IMR-90 (cell line): ENCODE results near the gene ST6GALNAC4. TPM values are rescaled to one million over a fixed set of nuclear protein-coding genes. Genes with fewer than 3 reads are reported as not detected.

ENCODE experiments used
- ATAC-seq: fragments of 200-7000 bp; cut with Tn5 transposase; 2 replicates; pipeline ENCODE4 v1.9.1; 2020; ENCODE audit warnings: low read depth, mild to moderate bottlenecking, moderate library complexity
- BruUV-seq: library from RNA; stranded (reverse); fragments of 400-500 nt; replicated peaks from 2 replicates; lab custom pipeline; 2021; lab: Mats Ljungman, UMichigan
- CTCF ChIA-PET: fragments of 300-600 bp; formaldehyde crosslinking; extraction: SDS; loops from one replicate; lab custom pipeline; 2021; ENCODE audit warnings: antibody characterized with exemption; lab: Yijun Ruan, JAX
- POLR2A ChIA-PET: fragments of 300-600 bp; sonication (Branson Sonifier 250); formaldehyde crosslinking; loops from one replicate; lab custom pipeline; 2022; ENCODE audit warnings: antibody characterized with exemption; ENCODE audit not compliant: unreplicated experiment; lab: Charles Lee
- DNase-seq: peaks from one replicate; pipeline ENCODE4 v3.0.0; 2013
- H2AFZ ChIP-seq: replicated peaks from 2 replicates; pipeline ENCODE3; 2013; ENCODE audit warnings: low read length, mild to moderate bottlenecking; ENCODE audit not compliant: poor library complexity
- H2AK5ac ChIP-seq: 2 replicates; pipeline ENCODE4 v1.6.1; 2013; ENCODE audit warnings: low read depth, low read length, inconsistent platforms
- H2AK9ac ChIP-seq: replicated peaks from 2 replicates; pipeline ENCODE3; 2013; ENCODE audit warnings: mild to moderate bottlenecking, low read depth, low read length, moderate library complexity; ENCODE audit not compliant: poor library complexity
- H2BK120ac ChIP-seq: 2 replicates; pipeline ENCODE4 v1.6.1; 2013; ENCODE audit warnings: low read depth, low read length, inconsistent platforms
- H2BK15ac ChIP-seq: 3 replicates; pipeline ENCODE4 v1.6.1; 2013; ENCODE audit warnings: low read depth, low read length, inconsistent platforms
- H2BK20ac ChIP-seq: 2 replicates; pipeline ENCODE4 v1.6.1; 2013; ENCODE audit warnings: low read depth, mild to moderate bottlenecking, inconsistent platforms, low read length, moderate library complexity
- H2BK5ac ChIP-seq: 2 replicates; pipeline ENCODE4 v1.6.1; 2013; ENCODE audit warnings: mild to moderate bottlenecking, low read depth, low read length, inconsistent platforms; ENCODE audit not compliant: poor library complexity, severe bottlenecking
- H3K14ac ChIP-seq: replicated peaks from 2 replicates; pipeline ENCODE4 v1.6.1; 2013; ENCODE audit warnings: low read depth, low read length, inconsistent platforms
- H3K18ac ChIP-seq: 2 replicates; pipeline ENCODE4 v1.6.1; 2013; ENCODE audit warnings: low read depth, low read length, control low read depth
- H3K23ac ChIP-seq: 2 replicates; pipeline ENCODE4 v1.6.1; 2013; ENCODE audit warnings: low read depth, low read length, inconsistent platforms
- H3K27ac ChIP-seq: 2 replicates; pipeline ENCODE4 v1.5.1; 2013; ENCODE audit warnings: mild to moderate bottlenecking, control low read depth, low read length; ENCODE audit not compliant: insufficient read depth
- H3K27me3 ChIP-seq: 2 replicates; pipeline ENCODE4 v1.6.1; 2013; ENCODE audit warnings: low read length; ENCODE audit not compliant: control insufficient read depth, insufficient read depth
- H3K36me3 ChIP-seq: 2 replicates; pipeline ENCODE4 v1.6.1; 2013; ENCODE audit warnings: low read length, mixed read lengths; ENCODE audit not compliant: control insufficient read depth, insufficient read depth
- H3K4ac ChIP-seq: 2 replicates; pipeline ENCODE4 v1.6.1; 2013; ENCODE audit warnings: low read depth, low read length, inconsistent platforms
- H3K4me1 ChIP-seq: 2 replicates; pipeline ENCODE4 v1.6.1; 2013; ENCODE audit warnings: low read length, mixed read lengths; ENCODE audit not compliant: control insufficient read depth, insufficient read depth
- H3K4me2 ChIP-seq: 2 replicates; pipeline ENCODE4 v1.6.1; 2013; ENCODE audit warnings: low read depth, mild to moderate bottlenecking, control low read depth, low read length, moderate library complexity
- H3K4me3 ChIP-seq: 2 replicates; pipeline ENCODE4 v1.5.1; 2013; ENCODE audit warnings: low read depth, mild to moderate bottlenecking, control low read depth, low read length, moderate library complexity; ENCODE audit not compliant: insufficient read depth
- H3K56ac ChIP-seq: 2 replicates; pipeline ENCODE4 v1.6.1; 2013; ENCODE audit warnings: low read length, inconsistent platforms; ENCODE audit not compliant: insufficient read depth; ENCODE audit errors: extremely low read depth
- H3K79me1 ChIP-seq, 2 experiments: 2 replicates each; pipeline ENCODE4 v1.6.1; 2013; ENCODE audit warnings: low read length in 2 of 2, inconsistent platforms in 1 of 2, low read depth in 1 of 2
- H3K9ac ChIP-seq: 2 replicates; pipeline ENCODE4 v1.6.1; 2013; ENCODE audit warnings: low read depth, low read length, control low read depth
- H3K9me1 ChIP-seq: 2 replicates; pipeline ENCODE4 v1.6.1; 2013; ENCODE audit warnings: low read length, inconsistent platforms; ENCODE audit not compliant: insufficient read depth
- H3K9me3 ChIP-seq: 2 replicates; pipeline ENCODE4 v1.6.1; 2013; ENCODE audit warnings: low read length; ENCODE audit not compliant: control insufficient read depth, insufficient read depth
- H4K20me1 ChIP-seq: 2 replicates; pipeline ENCODE4 v1.6.1; 2013; ENCODE audit warnings: low read length, inconsistent platforms; ENCODE audit not compliant: insufficient read depth
- H4K5ac ChIP-seq: 2 replicates; pipeline ENCODE4 v1.6.1; 2013; ENCODE audit warnings: mild to moderate bottlenecking, low read depth, low read length, control low read depth
- H4K8ac ChIP-seq, 2 experiments: 2 replicates each; pipeline ENCODE4 v1.6.1; 2013; ENCODE audit warnings: low read depth in 2 of 2, low read length in 2 of 2, control low read depth in 1 of 2, inconsistent platforms in 1 of 2
- H4K91ac ChIP-seq: 2 replicates; pipeline ENCODE4 v1.6.1; 2013; ENCODE audit warnings: low read depth, low read length, inconsistent platforms; ENCODE audit not compliant: insufficient read depth
- BHLHE40 ChIP-seq: fragments of 150-350 bp; IDR thresholded peaks from 2 replicates; pipeline ENCODE4 v1.6.1; 2016; ENCODE audit warnings: mild to moderate bottlenecking, low read depth, low read length
- CEBPB ChIP-seq: IDR thresholded peaks from 2 replicates; pipeline ENCODE4 v1.6.1; 2012; ENCODE audit warnings: low read depth, low read length, improper control_type of control experiment
- CHD1 ChIP-seq: IDR thresholded peaks from 2 replicates; pipeline ENCODE4 v1.6.1; 2012; ENCODE audit warnings: low read depth, low read length, improper control_type of control experiment
- CTCF ChIP-seq: conservative IDR thresholded peaks from 2 replicates; pipeline ENCODE4 v1.5.1; 2012; ENCODE audit warnings: mild to moderate bottlenecking, low read depth, low read length, improper control_type of control experiment
- ELK1 ChIP-seq: fragments of 150-350 bp; IDR thresholded peaks from 2 replicates; pipeline ENCODE4 v1.6.1; 2016; ENCODE audit warnings: low read depth, mild to moderate bottlenecking, low read length, moderate library complexity, borderline replicate concordance
- MAFK ChIP-seq: IDR thresholded peaks from 2 replicates; pipeline ENCODE4 v1.6.1; 2012; ENCODE audit warnings: low read depth, low read length, improper control_type of control experiment
- MAZ ChIP-seq: IDR thresholded peaks from 2 replicates; pipeline ENCODE4 v1.6.1; 2012; ENCODE audit warnings: low read depth, mild to moderate bottlenecking, low read length, improper control_type of control experiment, moderate library complexity, borderline replicate concordance
- MXI1 ChIP-seq: IDR thresholded peaks from 2 replicates; pipeline ENCODE4 v1.6.1; 2012; ENCODE audit warnings: low read depth, mild to moderate bottlenecking, low read length, moderate library complexity, borderline replicate concordance
- NFE2L2 ChIP-seq: fragments of 150-350 bp; IDR thresholded peaks from 2 replicates; pipeline ENCODE4 v1.6.1; 2016; ENCODE audit warnings: low read depth, mild to moderate bottlenecking, low read length
- RAD21 ChIP-seq: IDR thresholded peaks from 2 replicates; pipeline ENCODE4 v1.6.1; 2012; ENCODE audit warnings: low read length, improper control_type of control experiment
- RCOR1 ChIP-seq: IDR thresholded peaks from 2 replicates; pipeline ENCODE4 v1.6.1; 2012; ENCODE audit warnings: mild to moderate bottlenecking, low read length, improper control_type of control experiment; ENCODE audit not compliant: insufficient replicate concordance
- USF2 ChIP-seq: fragments of 150-350 bp; IDR thresholded peaks from 2 replicates; pipeline ENCODE4 v1.6.1; 2017; ENCODE audit warnings: mild to moderate bottlenecking, antibody characterized with exemption, low read length, low read depth
- WGBS, 2 experiments: methylation state at CpG; one replicate each; pipeline versions ENCODE4 v1.1.5 to v1.1.7; 2013; ENCODE audit warnings: missing lambda C conversion rate in 2 of 2; ENCODE audit not compliant: insufficient read length in 1 of 2; ENCODE audit errors: extremely low coverage in 2 of 2; 5-methylcytosine and 5-hydroxymethylcytosine counted together
- dilution Hi-C: fragments of 300-500 bp; cut with HindIII; formaldehyde crosslinking; loops from one replicate; pipeline ENCODE4 v1.14.3; 2018; ENCODE audit warnings: low sequenced_read_pairs; ENCODE audit not compliant: unreplicated experiment
- in situ Hi-C: fragments of 300-500 bp; cut with MboI; formaldehyde crosslinking; loops from 3 replicates; pipeline ENCODE4 v1.14.3; 2019; ENCODE audit warnings: low sequenced_read_pairs, inconsistent platforms, mixed read lengths
- intact Hi-C: fragments of 100-400 bp; cut with micrococcal nuclease; formaldehyde crosslinking; loops from 2 replicates; pipeline ENCODE4 v1.10.0; 2022
- polyA plus RNA-seq, 3 experiments: library from polyadenylated mRNA; depleted of rRNA; stranded (reverse); fragments of >200 nt; gene quantifications; 2 replicates each; pipeline ENCODE4 v1.2.3, GENCODE V29; 2012; ENCODE audit warnings: low replicate concordance in 1 of 3
- total RNA-seq: library from RNA; depleted of rRNA; stranded (reverse); fragments of >200 nt; gene quantifications from 2 replicates; pipeline ENCODE4 v1.2.3, GENCODE V29; 2012

Gene ST6GALNAC4
- total and polyA plus RNA-seq, 2 of the 4 experiments (the other 2 are of a cell fraction), result 12.5 to 32.9 TPM

GRCh38 chr9:127943011-127943662, 26.3 kb upstream of the ST6GALNAC4 start:
- Histone ChIP-seq H3K36me3 (peaks cover 34% of the 10 kb centered on the region), H3K14ac (no peak overlapping the region), H3K18ac (no peak overlapping the region), H3K4me1 (peaks cover 5% of the 10 kb centered on the region; the same call in 1 of the 2 replicates), H4K5ac (no peak overlapping the region), H2BK120ac (no peak overlapping the region), H3K27me3 (no peaks in the 10 kb centered on the region), H3K56ac (no peak overlapping the region), H3K79me1 (peaks cover 0 to 10% of the 10 kb centered on the region in 2 experiments; a peak in 1 of 4 replicates), H3K9me3 (no peaks in the 10 kb centered on the region), H4K91ac (no peak overlapping the region), H3K27ac (no peak overlapping the region), H4K20me1 (peaks cover 12% of the 10 kb centered on the region; the same call in 1 of the 2 replicates), H2AK9ac (peak overlapping the region; percentile 66), H2BK5ac (no peak overlapping the region), H2AK5ac (0 out of 2 replicates have a peak overlapping the region, but pooled peaks have one; percentile 28), H3K4ac (no peak overlapping the region), H4K8ac (no peak overlapping the region), H2BK20ac (no peak overlapping the region), H3K9ac (no peak overlapping the region), H3K23ac (no peak overlapping the region), H3K4me2 (no peak overlapping the region), H2BK15ac (no peak overlapping the region), H2AFZ (peak overlapping the region; percentile 80), H3K9me1 (peaks cover 3% of the 10 kb centered on the region; the same call in 1 of the 2 replicates), H3K4me3 (no peak overlapping the region)
- no TSS peak for BruUV-seq
- in situ Hi-C loops, result no loop called here
- dilution Hi-C loops, result no loop called here
- no peak for DNase-seq
- intact Hi-C loops, result loop anchor here (1.0 to 5.0 kb wide), 4 partner anchors 138 to 174 kb away; no protein-coding TSS in a partner anchor
- TF ChIP-seq ELK1 (no peak), MXI1 (no peak), CTCF (no peak), USF2 (no peak), MAFK (no peak), RCOR1 (no peak), BHLHE40 (no peak), CHD1 (no peak), RAD21 (no peak), NFE2L2 (no peak), CEBPB (no peak), MAZ (no peak)
- no peak for ATAC-seq
- CTCF ChIA-PET, result interaction anchor here (0.6 to 2.8 kb wide), 11 partner anchors 11 to 156 kb away, joined by 3 to 15 read pairs (median 4); no protein-coding TSS in a partner anchor
- POLR2A ChIA-PET, result no interaction called here
- 77% methylated on average over 7 of the region's 14 CpGs; no CpG with 5 or more reads in 1 of the 2 experiments for WGBS, 2 experiments
